Transverse colon (tissue), 4 donors: ENCODE results near the gene NEK7.

Experiments
- EP300 ChIP-seq: sonication (generic); formaldehyde crosslinking; IDR thresholded peaks from one replicate; pipeline ENCODE4 v1.6.1; 2017; ENCODE audit warnings: antibody characterized with exemption, low read depth
- POLR2A ChIP-seq: fragments of 450-650 bp; IDR thresholded peaks from one replicate; pipeline ENCODE4 v1.6.1; 2016; ENCODE audit warnings: antibody characterized with exemption, mild to moderate bottlenecking, moderate library complexity
- POLR2AphosphoS5 ChIP-seq, 3 donors: sonication (generic); formaldehyde crosslinking; IDR thresholded peaks; one replicate each; pipeline ENCODE4 v1.6.1; 2016; ENCODE audit warnings: antibody characterized with exemption in 3 of 3
- TF ChIP-seq, protein P1 (sequence below), 5 experiments: fragments of 200-600 bp in 3 of 5; fragments of 450-650 bp in 2 of 5; sonication (generic) in 3 of 5; IDR thresholded peaks; 1 replicate in 2 of 5; 2 replicates in 3 of 5; pipeline ENCODE4 v1.5.1; 2016 to 2017; ENCODE audit warnings: antibody characterized with exemption in 5 of 5, inconsistent platforms in 3 of 5, mild to moderate bottlenecking in 2 of 5, moderate library complexity in 1 of 5

DNA sequence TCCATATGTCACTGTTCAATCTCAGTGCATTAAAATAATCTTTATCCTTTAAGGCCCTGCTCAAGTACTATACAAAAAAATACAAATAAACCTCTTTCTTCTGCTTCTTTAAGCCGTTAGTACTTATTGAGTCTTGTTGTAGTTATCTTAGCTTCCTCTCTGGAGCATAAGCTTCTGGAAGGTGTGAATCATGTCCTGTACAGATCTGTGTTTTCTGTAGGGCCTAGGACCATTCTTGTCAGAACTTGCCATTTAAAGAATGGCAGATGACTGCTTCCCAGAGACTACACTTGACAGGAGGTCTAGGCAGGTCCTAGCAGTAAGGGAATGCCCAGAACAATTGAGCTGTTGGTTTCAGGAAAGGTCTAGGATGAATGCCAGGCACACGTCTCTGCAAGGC lies 12.9 kb downstream of the NEK7 start:
- TF ChIP-seq, protein P1, sequence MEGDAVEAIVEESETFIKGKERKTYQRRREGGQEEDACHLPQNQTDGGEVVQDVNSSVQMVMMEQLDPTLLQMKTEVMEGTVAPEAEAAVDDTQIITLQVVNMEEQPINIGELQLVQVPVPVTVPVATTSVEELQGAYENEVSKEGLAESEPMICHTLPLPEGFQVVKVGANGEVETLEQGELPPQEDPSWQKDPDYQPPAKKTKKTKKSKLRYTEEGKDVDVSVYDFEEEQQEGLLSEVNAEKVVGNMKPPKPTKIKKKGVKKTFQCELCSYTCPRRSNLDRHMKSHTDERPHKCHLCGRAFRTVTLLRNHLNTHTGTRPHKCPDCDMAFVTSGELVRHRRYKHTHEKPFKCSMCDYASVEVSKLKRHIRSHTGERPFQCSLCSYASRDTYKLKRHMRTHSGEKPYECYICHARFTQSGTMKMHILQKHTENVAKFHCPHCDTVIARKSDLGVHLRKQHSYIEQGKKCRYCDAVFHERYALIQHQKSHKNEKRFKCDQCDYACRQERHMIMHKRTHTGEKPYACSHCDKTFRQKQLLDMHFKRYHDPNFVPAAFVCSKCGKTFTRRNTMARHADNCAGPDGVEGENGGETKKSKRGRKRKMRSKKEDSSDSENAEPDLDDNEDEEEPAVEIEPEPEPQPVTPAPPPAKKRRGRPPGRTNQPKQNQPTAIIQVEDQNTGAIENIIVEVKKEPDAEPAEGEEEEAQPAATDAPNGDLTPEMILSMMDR (IDR thresholded peaks at IDR 0.05): no peak
- TF ChIP-seq EP300: no peak
- no peak for TF ChIP-seq POLR2A
- no peak for TF ChIP-seq POLR2AphosphoS5 (IDR thresholded peaks at IDR 0.05)
